Muscle of arm (tissue), 12 donors: ENCODE measurements around the gene ZCCHC24. TPM values are rescaled to one million over a fixed set of nuclear protein-coding genes. Genes with fewer than 3 reads are reported as not detected.
A peak's percentile ranks its signal among the peaks of the same experiment; 100 is the strongest.

ENCODE experiments used
- DNase-seq: peaks from one replicate; pipeline ENCODE4 v3.0.0-alpha.2; 2013
- polyA plus RNA-seq, 12 donors: library from polyadenylated mRNA; unstranded; fragments of 120-200 nt; gene quantifications; one replicate each; pipeline ENCODE4 v1.2.1, GENCODE V29; 2013; ENCODE audit not compliant: insufficient read length in 12 of 12

The ZCCHC24 gene
- polyA plus RNA-seq, 12 donors = 47.0 to 84.0 (median 60.4) TPM; not detected in 1

GRCh38 chr10:79385804-79386531 is 59.5 kb downstream of the ZCCHC24 start:
- no peak for DNase-seq

GRCh38 chr10:79385392-79385795 is 60.0 kb downstream of the ZCCHC24 start:
- no peak for DNase-seq

- no peak for DNase-seq
Observed at GRCh38 chr10:79384773-79385391, 60.5 kb downstream of the ZCCHC24 start.

GRCh38 chr10:79383974-79384606 is 61.3 kb downstream of the ZCCHC24 start:
- no peak for DNase-seq

GRCh38 chr10:79382491-79382941 is 62.9 kb downstream of the ZCCHC24 start:
- no peak for DNase-seq

GRCh38 chr10:79381804-79382221 is 63.6 kb downstream of the ZCCHC24 start:
- no peak for DNase-seq

GRCh38 chr10:79380946-79381721 is 64.3 kb downstream of the ZCCHC24 start:
- DNase-seq = no peak

GRCh38 chr10:79380125-79380945 is 65.1 kb downstream of the ZCCHC24 start:
- no peak for DNase-seq

- no peak for DNase-seq
Observed at GRCh38 chr10:79379512-79380124, 65.8 kb downstream of the ZCCHC24 start.

- DNase-seq = no peak
Observed at GRCh38 chr10:79378647-79379511, 66.5 kb downstream of the ZCCHC24 start.

- no peak for DNase-seq
Observed at GRCh38 chr10:79378383-79378646, 67.1 kb downstream of the ZCCHC24 start.

- DNase-seq = no peak
Observed at GRCh38 chr10:79377557-79378382, 67.7 kb downstream of the ZCCHC24 start.

- DNase-seq = no peak
Observed at GRCh38 chr10:79376751-79377556, 68.5 kb downstream of the ZCCHC24 start.

- DNase-seq = no peak
Observed at GRCh38 chr10:79376078-79376628, 69.3 kb downstream of the ZCCHC24 start.

- no peak for DNase-seq
Observed at GRCh38 chr10:79375321-79376077, 69.9 kb downstream of the ZCCHC24 start.

- peak; percentile 84 for DNase-seq
Observed at GRCh38 chr10:79374312-79375191, 70.9 kb downstream of the ZCCHC24 start.
